DMS79 (cell line): ENCODE results near the gene IRAK4.

Experiments
- DNase-seq: peaks from one replicate; lab custom pipeline; 2025; lab: John Stamatoyannopoulos, UW

Gene IRAK4

GRCh38 chr12:43836475-43836989 lies 77.8 kb downstream of the IRAK4 start:
- DNase-seq = no peak
